SK-N-MC (cell line): Measurements from ENCODE around the gene ANKRD44.

ENCODE experiments used
- EZH2 ChIP-seq: fragments of 200-600 bp; sonication (generic); IDR thresholded peaks from one replicate; pipeline ENCODE4 v1.6.1; 2017; ENCODE audit warnings: antibody characterized with exemption
- POLR2AphosphoS5 ChIP-seq: IDR thresholded peaks from 2 replicates; pipeline ENCODE4 v1.6.1; 2012; ENCODE audit warnings: mild to moderate bottlenecking, low read depth, low read length, borderline replicate concordance

- TF ChIP-seq EZH2 (no peak), POLR2AphosphoS5 (no peak)
These were observed 121.0 kb downstream of the ANKRD44 start for GRCh38 chr2:197189426-197190099.
